Heart left ventricle (tissue), 16 donors: ENCODE measurements around the gene MYLK4. TPM values are rescaled to one million over a fixed set of nuclear protein-coding genes. Genes with fewer than 3 reads are reported as not detected.

Source experiments
- ATAC-seq, 4 donors: fragments of 200-7000 bp; cut with Tn5 transposase; one replicate each; pipeline ENCODE4 v1.9.1; 2020 to 2022; ENCODE audit warnings: moderate library complexity in 4 of 4, mild to moderate bottlenecking in 3 of 4, moderate number of reproducible peaks in 1 of 4
- DNase-seq, 5 donors: peaks; one replicate each; pipeline ENCODE4 v3.0.0-alpha.2; 2020
- H3K27ac ChIP-seq, 12 donors: fragments of 200-600 bp; sonication (generic) in 4 of 12; one replicate each; pipeline versions ENCODE4 v1.5.0 to v1.8.0; 2016 to 2022; ENCODE audit warnings: mild to moderate bottlenecking in 2 of 12
- H3K27me3 ChIP-seq, 9 donors: fragments of 200-600 bp; sonication (generic) in 2 of 9; one replicate each; pipeline versions ENCODE4 v1.5.1 to v1.8.0; 2016 to 2022; ENCODE audit warnings: mild to moderate bottlenecking in 3 of 9
- H3K36me3 ChIP-seq, 9 donors: fragments of 200-600 bp; sonication (generic) in 2 of 9; one replicate each; pipeline versions ENCODE4 v1.5.0 to v1.8.0; 2018 to 2022; ENCODE audit warnings: mild to moderate bottlenecking in 2 of 9
- H3K4me1 ChIP-seq, 12 donors: fragments of 200-600 bp; sonication (generic) in 4 of 12; one replicate each; pipeline versions ENCODE4 v1.5.0 to v1.8.0; 2016 to 2022; ENCODE audit warnings: mild to moderate bottlenecking in 3 of 12
- H3K4me3 ChIP-seq, 12 donors: fragments of 200-600 bp; sonication (generic) in 4 of 12; one replicate each; pipeline versions ENCODE4 v1.5.0 to v1.8.0; 2017 to 2022; ENCODE audit warnings: mild to moderate bottlenecking in 9 of 12, moderate library complexity in 4 of 12
- H3K9me3 ChIP-seq, 12 donors: fragments of 200-600 bp; sonication (generic) in 4 of 12; one replicate each; pipeline versions ENCODE4 v1.5.0 to v1.8.0; 2016 to 2022; ENCODE audit warnings: mild to moderate bottlenecking in 1 of 12
- CTCF ChIP-seq, 12 donors: fragments of 200-600 bp; sonication (generic) in 4 of 12; IDR thresholded peaks; one replicate each; pipeline versions ENCODE4 v1.5.0 to v1.8.0; 2018 to 2022; ENCODE audit warnings: antibody characterized with exemption in 12 of 12, mild to moderate bottlenecking in 5 of 12
- POLR2A ChIP-seq, 2 donors: fragments of 450-650 bp; IDR thresholded peaks; one replicate each; pipeline ENCODE4 v1.6.1; 2017; ENCODE audit warnings: antibody characterized with exemption in 2 of 2, mild to moderate bottlenecking in 2 of 2, moderate library complexity in 2 of 2
- whole genome bisulfite sequencing, 4 donors: extraction: QIAGEN DNeasy Blood & Tissue Kit in 2 of 4; methylation state at CpG; one replicate each; pipeline versions ENCODE4 v1.1.5 to v1.1.7; 2013 to 2018; 5-methylcytosine and 5-hydroxymethylcytosine counted together
- intact Hi-C, 10 donors: fragments of 100-400 bp; cut with DNase I; formaldehyde crosslinking; loops; one replicate each; pipeline versions ENCODE4 v1.11.1 to v1.14.2; 2022
- polyA plus RNA-seq, 2 donors: library from polyadenylated mRNA; stranded (reverse); fragments of 200-250 nt; gene quantifications; one replicate each; pipeline ENCODE4 v1.2.3, GENCODE V29; 2013
- total RNA-seq, 9 donors: library from RNA; depleted of rRNA in 2 of 9; stranded (reverse); fragments of >200 nt in 2 of 9; fragmentation: NEBNext Ultra II Directional in 3 of 9; extraction: Animal tissue kit (Norgen Biotek cat#: 25700) in 3 of 9; gene quantifications; one replicate each; pipeline versions ENCODE4 v1.1.0 to v1.2.4, GENCODE V29; 2016 to 2023
- donor health status: ischemic (EF 13 %, LVEDD 7.1; RV severe dilation, severe dysfunction).
- donor health status: healthy with polysubstance abuse.
- donor health status: DM: no; HTN: yes; CAD: no.
- donor health status: DM: no; HTN: no; CAD: no.
- donor health status: ischemic (EF 25% LVEDD 6.9; RV normal size, moderate dysfunction).
- donor health status: ischemic (EF 25% LVEDD 5.7; RV mildly dilated, moderate dysfunction).
- donor health status: healthy.
- donor health status: DM: yes; HTN: yes; CAD: no.
- donor health status: ischemic (EF 35%, LVEDD 5.7; RV mildly dilated, moderate dysfunction).
- donor health status: nonischemic (EF 11% LVEDD 7.7; RV severe dilation, severe dysfunction).
- donor health status: DM: yes; HTN: yes; CAD: no.
- donor health status: PGD.
- donor health status: ischemic (EF 29% LVEDD 5.4; RV normal size, mild dysfunction).
- donor health status: nonischemic (EF 23%, LVEDD 6.1; RV moderate dilation, normal function).

The MYLK4 gene
- total and polyA plus RNA-seq, 11 donors = 0.14 to 1.6 (median 0.52) TPM

DNA sequence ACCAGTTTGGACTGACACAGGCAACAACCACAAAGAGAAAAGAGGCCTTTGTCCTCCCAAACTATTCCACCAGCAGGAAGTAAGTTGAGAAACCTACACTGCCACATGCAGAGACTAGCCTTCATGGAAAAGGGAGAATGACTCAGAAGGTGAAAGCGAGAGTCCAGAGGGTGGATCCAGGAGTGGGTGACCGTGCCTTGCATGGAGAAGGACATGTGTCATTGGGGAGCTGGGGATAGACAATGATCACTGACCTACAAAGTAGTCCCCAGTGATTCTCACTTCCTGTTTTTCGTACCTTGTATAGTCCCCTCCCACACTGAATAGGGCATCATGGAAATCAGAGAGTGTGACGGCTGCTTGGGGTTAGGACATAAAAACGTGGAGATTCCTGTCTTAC, 91.9 kb downstream of the MYLK4 start:
- no peaks in the 10 kb centered on the region for H3K36me3 ChIP-seq
- no peaks in the 10 kb centered on the region for H3K27me3 ChIP-seq
- no peak for DNase-seq
- intact Hi-C loops = no loop called here
- no peak overlapping the region for H3K27ac ChIP-seq
- no peaks in the 10 kb centered on the region for H3K4me1 ChIP-seq
- no peak overlapping the region for H3K4me3 ChIP-seq
- no peak for ATAC-seq
- 64 to 75% (median 73%) methylated on average over 5 of the region's 5 CpGs for WGBS, 4 donors
- TF ChIP-seq CTCF (IDR thresholded peaks at IDR 0.05) (no peak), POLR2A (IDR thresholded peaks at IDR 0.05) (no peak)
- H3K9me3 ChIP-seq = peaks cover 0 to under 1% (median 0%) of the 10 kb centered on the region in 12 donors

- ATAC-seq = no peak
- no peaks in the 10 kb centered on the region for H3K27me3 ChIP-seq
- H3K4me1 ChIP-seq = peaks cover 0 to 11% (median 0%) of the 10 kb centered on the region in 12 donors
- no peak overlapping the region for H3K4me3 ChIP-seq
- H3K27ac ChIP-seq = no peak overlapping the region
- DNase-seq = no peak
- intact Hi-C loops = no loop called here
- TF ChIP-seq POLR2A (IDR thresholded peaks at IDR 0.05) (no peak), CTCF (IDR thresholded peaks at IDR 0.05) (no peak)
- WGBS, 4 donors = 40 to 49% (median 46%) methylated on average over 5 of the region's 5 CpGs
- peaks cover 0 to 9% (median 0%) of the 10 kb centered on the region in 12 donors for H3K9me3 ChIP-seq
- H3K36me3 ChIP-seq = no peaks in the 10 kb centered on the region
Observed at GRCh38 chr6:2656460-2657079, 94.2 kb downstream of the MYLK4 start.

DNA sequence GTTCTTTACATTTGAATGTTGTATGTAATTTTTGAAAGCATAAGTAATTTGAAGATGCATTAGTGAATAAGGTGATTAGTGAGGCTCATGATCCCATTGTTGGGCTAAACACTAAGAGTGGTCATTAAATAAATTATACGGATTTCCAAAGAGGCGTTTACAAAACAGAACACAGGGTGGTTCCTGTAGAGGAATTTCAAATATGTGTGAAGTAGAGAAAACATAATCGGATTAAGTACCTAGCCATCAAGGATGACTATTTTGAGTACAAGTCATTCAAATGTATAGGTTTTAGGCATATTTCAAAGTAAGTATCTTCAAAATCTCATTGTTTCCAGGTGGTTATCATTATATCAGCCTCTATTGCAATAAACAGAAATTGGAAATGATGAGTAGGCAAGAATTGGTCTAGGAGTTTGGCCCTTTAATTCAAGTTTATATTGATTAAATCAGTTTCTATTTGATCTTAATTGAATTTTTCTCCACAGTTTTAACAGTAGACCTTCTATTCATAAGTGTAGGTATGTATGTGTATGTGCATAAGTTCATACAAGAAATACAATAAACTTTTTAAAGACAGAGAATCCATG, 94.8 kb downstream of the MYLK4 start:
- peaks cover 0 to 16% (median 0%) of the 10 kb centered on the region in 12 donors for H3K4me1 ChIP-seq
- no peak overlapping the region for H3K4me3 ChIP-seq
- TF ChIP-seq CTCF (IDR thresholded peaks at IDR 0.05) = no peak
- TF ChIP-seq POLR2A (IDR thresholded peaks at IDR 0.05) = no peak
- H3K27me3 ChIP-seq = no peaks in the 10 kb centered on the region
- H3K27ac ChIP-seq = no peak overlapping the region
- no peak for ATAC-seq
- H3K9me3 ChIP-seq = peaks cover 0 to 9% (median 0%) of the 10 kb centered on the region in 12 donors
- 70 to 77% (median 73%) methylated on average over 3 of the region's 3 CpGs for WGBS, 4 donors
- intact Hi-C loops = no loop called here
- no peak for DNase-seq
- no peaks in the 10 kb centered on the region for H3K36me3 ChIP-seq

DNA sequence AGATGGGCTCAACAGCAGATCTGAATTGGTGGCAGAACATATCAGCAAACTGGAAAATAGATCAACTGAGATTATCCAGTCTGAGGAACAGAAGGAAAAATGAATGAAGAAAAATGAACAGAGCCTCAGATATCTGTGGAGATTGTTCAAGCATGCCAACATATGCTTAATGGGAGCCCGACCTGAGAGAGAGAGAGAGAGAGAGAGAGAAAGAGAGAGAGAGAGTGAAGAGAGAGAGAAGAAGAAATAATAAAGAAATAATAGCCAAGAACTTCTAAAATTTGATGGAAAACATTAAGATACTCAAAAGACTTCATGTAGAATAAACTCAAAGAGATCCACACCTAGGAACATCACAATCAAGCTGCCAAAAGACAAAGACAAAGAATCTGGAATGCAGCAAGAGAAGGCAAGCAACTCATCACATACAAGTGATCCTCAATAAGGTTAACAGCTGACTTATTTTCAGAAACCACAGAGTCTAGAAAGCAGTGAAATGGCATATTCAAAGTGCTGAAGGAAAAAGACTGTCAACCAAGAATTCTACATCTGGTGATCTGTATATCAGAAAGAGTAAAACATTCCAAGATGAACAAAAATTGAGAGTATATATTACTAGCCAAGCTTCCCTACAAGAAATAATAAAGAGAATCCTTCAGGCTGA, 97.2 kb downstream of the MYLK4 start:
- WGBS, 4 donors = 65 to 94% (median 87%) methylated on average over 1 of the region's 1 CpG
- no peak for ATAC-seq
- TF ChIP-seq CTCF (IDR thresholded peaks at IDR 0.05) (no peak), POLR2A (IDR thresholded peaks at IDR 0.05) (no peak)

More for the DNA sequence above, 97.2 kb downstream of the MYLK4 start:
- Histone ChIP-seq H3K27me3 (no peaks in the 10 kb centered on the region), H3K9me3 (peaks cover 0 to 9% (median 0%) of the 10 kb centered on the region in 12 donors), H3K36me3 (no peaks in the 10 kb centered on the region), H3K4me3 (no peak overlapping the region), H3K4me1 (peaks cover 0 to 16% (median 0%) of the 10 kb centered on the region in 12 donors), H3K27ac (no peak overlapping the region)
- intact Hi-C loops = no loop called here
- DNase-seq = no peak
